ENCODE results near the gene SACM1L. TPM values are rescaled to one million over a fixed set of nuclear protein-coding genes. Genes with fewer than 3 reads are reported as not detected.

The SACM1L gene
- total and polyA plus RNA-seq, 2 donors, result 47.2 to 58.3 TPM

GRCh38 chr3:45716790-45717336 lies 27.7 kb downstream of the SACM1L start:
- 98% methylated on average over 3 of the region's 3 CpGs for WGBS
- H3K36me3 ChIP-seq (ENCODE audit: control insufficient read depth in 2 of 2, insufficient read depth in 2 of 2, low read length in 1 of 2), result peaks cover 27 to 54% of the 10 kb centered on the region in 2 donors
- no peak for DNase-seq (ENCODE audit: low read depth in 6 of 9, low spot score in 9 of 9)
- no peaks in the 10 kb centered on the region for H3K9me3 ChIP-seq (ENCODE audit: control insufficient read depth in 2 of 2, insufficient read depth in 1 of 2, low read length in 1 of 2)
- H3K27ac ChIP-seq (ENCODE audit: low read depth in 1 of 2, low read length in 1 of 2), result no peak overlapping the region
- H3K4me1 ChIP-seq (ENCODE audit: control insufficient read depth in 2 of 2, insufficient read depth in 2 of 2, low read length in 2 of 2), result no peaks in the 10 kb centered on the region
- no peaks in the 10 kb centered on the region for H3K27me3 ChIP-seq (ENCODE audit: control insufficient read depth in 2 of 2, insufficient read depth in 1 of 2, low read length in 1 of 2)
- no peak overlapping the region for H3K4me3 ChIP-seq (ENCODE audit: low read length in 2 of 2)

GRCh38 chr3:45719655-45720487 lies 30.7 kb downstream of the SACM1L start:
- 96% methylated on average over 3 of the region's 3 CpGs for WGBS
- DNase-seq (ENCODE audit: low read depth in 6 of 9, low spot score in 9 of 9), result no peak
- Histone ChIP-seq H3K27me3 (ENCODE audit: control insufficient read depth in 2 of 2, insufficient read depth in 1 of 2, low read length in 1 of 2) (no peaks in the 10 kb centered on the region), H3K27ac (ENCODE audit: low read depth in 1 of 2, low read length in 1 of 2) (no peak overlapping the region), H3K36me3 (ENCODE audit: control insufficient read depth in 2 of 2, insufficient read depth in 2 of 2, low read length in 1 of 2) (peaks cover 26 to 56% of the 10 kb centered on the region in 2 donors), H3K4me1 (ENCODE audit: control insufficient read depth in 2 of 2, insufficient read depth in 2 of 2, low read length in 2 of 2) (no peaks in the 10 kb centered on the region), H3K9me3 (ENCODE audit: control insufficient read depth in 2 of 2, insufficient read depth in 1 of 2, low read length in 1 of 2) (no peaks in the 10 kb centered on the region), H3K4me3 (ENCODE audit: low read length in 2 of 2) (no peak overlapping the region)

GRCh38 chr3:45724911-45725310 lies 35.7 kb downstream of the SACM1L start:
- Histone ChIP-seq H3K9me3 (ENCODE audit: control insufficient read depth in 2 of 2, insufficient read depth in 1 of 2, low read length in 1 of 2) (no peaks in the 10 kb centered on the region), H3K4me1 (ENCODE audit: control insufficient read depth in 2 of 2, insufficient read depth in 2 of 2, low read length in 2 of 2) (no peaks in the 10 kb centered on the region), H3K36me3 (ENCODE audit: control insufficient read depth in 2 of 2, insufficient read depth in 2 of 2, low read length in 1 of 2) (peaks cover 15 to 47% of the 10 kb centered on the region in 2 donors), H3K27ac (ENCODE audit: low read depth in 1 of 2, low read length in 1 of 2) (no peak overlapping the region), H3K27me3 (ENCODE audit: control insufficient read depth in 2 of 2, insufficient read depth in 1 of 2, low read length in 1 of 2) (no peaks in the 10 kb centered on the region), H3K4me3 (ENCODE audit: low read length in 2 of 2) (no peak overlapping the region)
- WGBS, result 87% methylated on average over 3 of the region's 3 CpGs
- no peak for DNase-seq (ENCODE audit: low read depth in 6 of 9, low spot score in 9 of 9)

- Histone ChIP-seq H3K4me3 (ENCODE audit: low read length in 2 of 2) (no peak overlapping the region), H3K27ac (ENCODE audit: low read depth in 1 of 2, low read length in 1 of 2) (no peak overlapping the region), H3K4me1 (ENCODE audit: control insufficient read depth in 2 of 2, insufficient read depth in 2 of 2, low read length in 2 of 2) (no peaks in the 10 kb centered on the region), H3K36me3 (ENCODE audit: control insufficient read depth in 2 of 2, insufficient read depth in 2 of 2, low read length in 1 of 2) (peaks cover 23 to 68% of the 10 kb centered on the region in 2 donors), H3K27me3 (ENCODE audit: control insufficient read depth in 2 of 2, insufficient read depth in 1 of 2, low read length in 1 of 2) (no peaks in the 10 kb centered on the region), H3K9me3 (ENCODE audit: control insufficient read depth in 2 of 2, insufficient read depth in 1 of 2, low read length in 1 of 2) (no peaks in the 10 kb centered on the region)
- no peak for DNase-seq (ENCODE audit: low read depth in 6 of 9, low spot score in 9 of 9)
- 73% methylated on average over 2 of the region's 2 CpGs for WGBS
Measured at GRCh38 chr3:45729614-45730013, 40.4 kb downstream of the SACM1L start.

GRCh38 chr3:45730409-45731154 lies 41.4 kb downstream of the SACM1L start:
- Histone ChIP-seq H3K27ac (ENCODE audit: low read depth in 1 of 2, low read length in 1 of 2) (no peak overlapping the region), H3K4me3 (ENCODE audit: low read length in 2 of 2) (no peak overlapping the region), H3K36me3 (ENCODE audit: control insufficient read depth in 2 of 2, insufficient read depth in 2 of 2, low read length in 1 of 2) (peaks cover 28 to 73% of the 10 kb centered on the region in 2 donors), H3K9me3 (ENCODE audit: control insufficient read depth in 2 of 2, insufficient read depth in 1 of 2, low read length in 1 of 2) (no peaks in the 10 kb centered on the region), H3K27me3 (ENCODE audit: control insufficient read depth in 2 of 2, insufficient read depth in 1 of 2, low read length in 1 of 2) (no peaks in the 10 kb centered on the region), H3K4me1 (ENCODE audit: control insufficient read depth in 2 of 2, insufficient read depth in 2 of 2, low read length in 2 of 2) (no peaks in the 10 kb centered on the region)
- DNase-seq (ENCODE audit: low read depth in 6 of 9, low spot score in 9 of 9), result no peak
- WGBS, result 95% methylated on average over 4 of the region's 4 CpGs

- peaks cover 47 to 98% of the 10 kb centered on the region in 2 donors for H3K36me3 ChIP-seq (ENCODE audit: control insufficient read depth in 2 of 2, insufficient read depth in 2 of 2, low read length in 1 of 2)
- no peak overlapping the region for H3K4me3 ChIP-seq (ENCODE audit: low read length in 2 of 2)
- no peak overlapping the region for H3K27ac ChIP-seq (ENCODE audit: low read depth in 1 of 2, low read length in 1 of 2)
Measured at GRCh38 chr3:45736707-45737106, 47.5 kb downstream of the SACM1L start.

GRCh38 chr3:45737234-45737633 lies 48.0 kb downstream of the SACM1L start:
- Histone ChIP-seq H3K36me3 (ENCODE audit: control insufficient read depth in 2 of 2, insufficient read depth in 2 of 2, low read length in 1 of 2) (peaks cover 47 to 98% of the 10 kb centered on the region in 2 donors), H3K27me3 (ENCODE audit: control insufficient read depth in 2 of 2, insufficient read depth in 1 of 2, low read length in 1 of 2) (no peaks in the 10 kb centered on the region), H3K4me1 (ENCODE audit: control insufficient read depth in 2 of 2, insufficient read depth in 2 of 2, low read length in 2 of 2) (peaks cover 0 to 3% of the 10 kb centered on the region in 2 donors), H3K4me3 (ENCODE audit: low read length in 2 of 2) (no peak overlapping the region), H3K27ac (ENCODE audit: low read depth in 1 of 2, low read length in 1 of 2) (no peak overlapping the region), H3K9me3 (ENCODE audit: control insufficient read depth in 2 of 2, insufficient read depth in 1 of 2, low read length in 1 of 2) (no peaks in the 10 kb centered on the region)
- no peak for DNase-seq (ENCODE audit: low read depth in 6 of 9, low spot score in 9 of 9)
- 93% methylated on average over 2 of the region's 2 CpGs for WGBS

More at GRCh38 chr3:45736707-45737106, 47.5 kb downstream of the SACM1L start:
- no peak for DNase-seq (ENCODE audit: low read depth in 6 of 9, low spot score in 9 of 9)
- Histone ChIP-seq H3K9me3 (ENCODE audit: control insufficient read depth in 2 of 2, insufficient read depth in 1 of 2, low read length in 1 of 2) (no peaks in the 10 kb centered on the region), H3K27me3 (ENCODE audit: control insufficient read depth in 2 of 2, insufficient read depth in 1 of 2, low read length in 1 of 2) (no peaks in the 10 kb centered on the region), H3K4me1 (ENCODE audit: control insufficient read depth in 2 of 2, insufficient read depth in 2 of 2, low read length in 2 of 2) (peaks cover 0 to under 1% of the 10 kb centered on the region in 2 donors)

- H3K4me1 ChIP-seq (ENCODE audit: control insufficient read depth in 2 of 2, insufficient read depth in 2 of 2, low read length in 2 of 2), result peaks cover 0 to 3% of the 10 kb centered on the region in 2 donors
- no peaks in the 10 kb centered on the region for H3K9me3 ChIP-seq (ENCODE audit: control insufficient read depth in 2 of 2, insufficient read depth in 1 of 2, low read length in 1 of 2)
- no peak overlapping the region for H3K4me3 ChIP-seq (ENCODE audit: low read length in 2 of 2)
- no peak overlapping the region for H3K27ac ChIP-seq (ENCODE audit: low read depth in 1 of 2, low read length in 1 of 2)
- H3K27me3 ChIP-seq (ENCODE audit: control insufficient read depth in 2 of 2, insufficient read depth in 1 of 2, low read length in 1 of 2), result no peaks in the 10 kb centered on the region
- peaks cover 51 to 95% of the 10 kb centered on the region in 2 donors for H3K36me3 ChIP-seq (ENCODE audit: control insufficient read depth in 2 of 2, insufficient read depth in 2 of 2, low read length in 1 of 2)
- 96% methylated on average over 2 of the region's 2 CpGs for WGBS
- no peak for DNase-seq (ENCODE audit: low read depth in 6 of 9, low spot score in 9 of 9)
Measured at GRCh38 chr3:45739991-45740390, 50.8 kb downstream of the SACM1L start.

GRCh38 chr3:45741247-45741646 lies 52.1 kb downstream of the SACM1L start:
- Histone ChIP-seq H3K27me3 (ENCODE audit: control insufficient read depth in 2 of 2, insufficient read depth in 1 of 2, low read length in 1 of 2) (no peaks in the 10 kb centered on the region), H3K4me1 (ENCODE audit: control insufficient read depth in 2 of 2, insufficient read depth in 2 of 2, low read length in 2 of 2) (peaks cover 0 to 3% of the 10 kb centered on the region in 2 donors), H3K27ac (ENCODE audit: low read depth in 1 of 2, low read length in 1 of 2) (peak overlapping the region in 1 of 2 donors; percentile 10), H3K4me3 (ENCODE audit: low read length in 2 of 2) (no peak overlapping the region), H3K9me3 (ENCODE audit: control insufficient read depth in 2 of 2, insufficient read depth in 1 of 2, low read length in 1 of 2) (no peaks in the 10 kb centered on the region), H3K36me3 (ENCODE audit: control insufficient read depth in 2 of 2, insufficient read depth in 2 of 2, low read length in 1 of 2) (peaks cover 50 to 93% of the 10 kb centered on the region in 2 donors)
- DNase-seq (ENCODE audit: low read depth in 6 of 9, low spot score in 9 of 9), result no peak

Data from thymus (tissue), 11 donors.